Osteoblast (primary cell): Measurements from ENCODE around the gene F7. TPM values are rescaled to one million over a fixed set of nuclear protein-coding genes. Genes with fewer than 3 reads are reported as not detected.

Source experiments
- DNase-seq: peaks from one replicate; pipeline ENCODE4 v3.0.0; 2011; ENCODE audit warnings: low spot score, mixed read lengths; ENCODE audit not compliant: insufficient read length; ENCODE audit errors: missing footprints
- H2AFZ ChIP-seq: 2 replicates; pipeline ENCODE4 v1.6.0; 2011; ENCODE audit warnings: mild to moderate bottlenecking, low read length
- H3K27ac ChIP-seq: 2 replicates; pipeline ENCODE4 v1.5.1; 2011; ENCODE audit warnings: mild to moderate bottlenecking, low read depth, low read length, moderate library complexity
- H3K27me3 ChIP-seq: 2 replicates; pipeline ENCODE4 v1.6.0; 2012; ENCODE audit warnings: mild to moderate bottlenecking, control low read depth, inconsistent platforms, low read length, moderate library complexity; ENCODE audit not compliant: insufficient read depth
- H3K36me3 ChIP-seq: 2 replicates; pipeline ENCODE4 v1.5.1; 2011; ENCODE audit warnings: mild to moderate bottlenecking, low read length, control low read depth, moderate library complexity; ENCODE audit not compliant: insufficient read depth
- H3K4me1 ChIP-seq: 2 replicates; pipeline ENCODE4 v1.5.1; 2011; ENCODE audit warnings: mild to moderate bottlenecking, low read length, control low read depth, moderate library complexity; ENCODE audit not compliant: insufficient read depth
- H3K4me2 ChIP-seq: 2 replicates; pipeline ENCODE4 v1.6.0; 2011; ENCODE audit warnings: mild to moderate bottlenecking, low read length; ENCODE audit not compliant: insufficient read depth
- H3K4me3 ChIP-seq: fragments of 200-600 bp; sonication (generic); 3 replicates; pipeline ENCODE4 v1.5.1; 2012; ENCODE audit warnings: mild to moderate bottlenecking, low read length, inconsistent platforms; ENCODE audit not compliant: insufficient read depth
- H3K79me2 ChIP-seq: 2 replicates; pipeline ENCODE4 v1.6.0; 2012; ENCODE audit warnings: mild to moderate bottlenecking, low read length, control low read depth, inconsistent platforms; ENCODE audit not compliant: insufficient read depth
- H3K9me3 ChIP-seq: 2 replicates; pipeline ENCODE4 v1.5.1; 2011; ENCODE audit warnings: low read depth, low read length, control low read depth
- H4K20me1 ChIP-seq: 2 replicates; pipeline ENCODE4 v1.6.0; 2012; ENCODE audit warnings: mild to moderate bottlenecking, low read length, control low read depth; ENCODE audit not compliant: insufficient read depth
- CTCF ChIP-seq: IDR thresholded peaks from 2 replicates; pipeline ENCODE4 v1.5.1; 2011; ENCODE audit warnings: mild to moderate bottlenecking, low read depth, low read length, moderate library complexity; ENCODE audit errors: extremely low read depth
- total RNA-seq: library from RNA; depleted of rRNA; stranded (reverse); fragments of >200 nt; gene quantifications from 2 replicates; pipeline ENCODE4 v1.2.3, GENCODE V29; 2012

F7 gene
- total RNA-seq, 1 donor: under 0.01 TPM

GRCh38 chr13:113157206-113157928 is 51.8 kb downstream of the F7 start:
- no peak overlapping the region for H3K27ac ChIP-seq
- H3K4me2 ChIP-seq: no peak overlapping the region
- TF ChIP-seq CTCF: no peak
- H3K27me3 ChIP-seq: peaks cover 6% of the 10 kb centered on the region
- no peaks in the 10 kb centered on the region for H3K36me3 ChIP-seq
- peak overlapping the region; percentile 17 for H2AFZ ChIP-seq
- no peaks in the 10 kb centered on the region for H3K79me2 ChIP-seq
- no peaks in the 10 kb centered on the region for H4K20me1 ChIP-seq
- no peak overlapping the region for H3K4me3 ChIP-seq
- peaks cover 12% of the 10 kb centered on the region for H3K4me1 ChIP-seq
- H3K9me3 ChIP-seq: no peaks in the 10 kb centered on the region
- DNase-seq: peak; percentile 34

GRCh38 chr13:113157929-113158747 is 52.5 kb downstream of the F7 start, which contains the start of gene PROZ:
PROZ (plus strand) TSS chr13:113158648; CDS start chr13:113158661, 13 bp downstream.
- Histone ChIP-seq H2AFZ (peak within 1 kb of the TSS; percentile 17), H3K27me3 (peaks cover 12% of the 10 kb centered on the region), H3K79me2 (no peaks in the 10 kb centered on the region), H3K36me3 (no peaks in the 10 kb centered on the region), H3K4me3 (no peak within 1 kb of the TSS), H3K9me3 (no peaks in the 10 kb centered on the region), H3K4me1 (peaks cover 5% of the 10 kb centered on the region), H3K27ac (no peak within 1 kb of the TSS), H3K4me2 (no peak within 1 kb of the TSS), H4K20me1 (no peaks in the 10 kb centered on the region)
- TF ChIP-seq CTCF: no peak
- peak; percentile 60 for DNase-seq

- H3K9me3 ChIP-seq: no peaks in the 10 kb centered on the region
- H4K20me1 ChIP-seq: no peaks in the 10 kb centered on the region
- peaks cover 17% of the 10 kb centered on the region for H3K27me3 ChIP-seq
- peak; percentile 67 for DNase-seq
- no peaks in the 10 kb centered on the region for H3K36me3 ChIP-seq
- TF ChIP-seq CTCF: no peak
- no peak overlapping the region for H3K4me2 ChIP-seq
- no peaks in the 10 kb centered on the region for H3K79me2 ChIP-seq
- H3K4me3 ChIP-seq: no peak overlapping the region
- no peak overlapping the region for H3K27ac ChIP-seq
- no peaks in the 10 kb centered on the region for H3K4me1 ChIP-seq
- H2AFZ ChIP-seq: no peak overlapping the region
These were observed 53.4 kb downstream of the F7 start for GRCh38 chr13:113158946-113159345.

- no peak overlapping the region for H3K4me2 ChIP-seq
- TF ChIP-seq CTCF: no peak
- H3K79me2 ChIP-seq: no peaks in the 10 kb centered on the region
- H3K4me3 ChIP-seq: no peak overlapping the region
- H3K4me1 ChIP-seq: no peaks in the 10 kb centered on the region
- DNase-seq: peak; percentile 52
- no peak overlapping the region for H3K27ac ChIP-seq
- H3K9me3 ChIP-seq: no peaks in the 10 kb centered on the region
- no peaks in the 10 kb centered on the region for H3K36me3 ChIP-seq
- no peak overlapping the region for H2AFZ ChIP-seq
- no peaks in the 10 kb centered on the region for H4K20me1 ChIP-seq
- H3K27me3 ChIP-seq: peaks cover 17% of the 10 kb centered on the region
These were observed 54.1 kb downstream of the F7 start for GRCh38 chr13:113159701-113160100.
